ENCODE results near the gene SPTBN5. TPM values are rescaled to one million over a fixed set of nuclear protein-coding genes. Genes with fewer than 3 reads are reported as not detected.
A peak's percentile ranks its signal among the peaks of the same experiment; 100 is the strongest.

Gene SPTBN5
- total RNA-seq, 4 donors from 2014 or later = 0.27 to 4.1 (median 1.8) TPM; not detected in 1

GRCh38 chr15:41933771-41934170 is 39.9 kb upstream of the SPTBN5 start:
- Histone ChIP-seq H3K4me3 (no peak overlapping the region), H3K27ac (peak overlapping the region; percentile 49 to 79 (median 62)), H3K4me1 (peaks cover 0 to 48% (median 6%) of the 10 kb centered on the region in 4 donors), H3K9me3 (no peaks in the 10 kb centered on the region), H3K36me3 (no peaks in the 10 kb centered on the region), H3K27me3 (no peaks in the 10 kb centered on the region)
- TF ChIP-seq POLR2A (IDR thresholded peaks at IDR 0.05) (no peak), CTCF (IDR thresholded peaks at IDR 0.05) (no peak)
- peak in 1 of 3 donors; percentile 70 for DNase-seq

DNA sequence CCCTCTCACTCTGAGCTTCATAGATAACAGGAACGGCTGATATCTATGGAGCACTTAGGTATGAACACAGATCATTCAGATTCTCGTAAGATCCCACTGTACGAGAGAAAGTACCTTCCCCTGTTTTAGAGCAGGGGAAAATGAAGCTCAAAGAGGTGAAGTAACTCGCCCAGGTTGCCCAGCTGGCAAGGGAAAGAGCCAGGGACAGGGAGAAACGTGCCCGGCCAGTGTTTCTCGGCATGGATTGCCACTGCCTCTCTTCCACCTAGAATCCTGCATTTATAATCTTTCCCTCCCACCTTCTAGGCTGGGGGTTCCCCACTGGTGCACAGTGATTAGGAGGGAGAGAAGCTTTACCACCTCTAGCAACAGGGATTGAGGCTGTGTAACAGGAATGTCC is 39.5 kb upstream of the SPTBN5 start:
- no peak for DNase-seq
- H3K9me3 ChIP-seq = no peaks in the 10 kb centered on the region
- peaks cover 0 to 52% (median 8%) of the 10 kb centered on the region in 4 donors for H3K4me1 ChIP-seq
- H3K4me3 ChIP-seq = no peak overlapping the region
- no peak for TF ChIP-seq POLR2A (IDR thresholded peaks at IDR 0.05)
- no peak for TF ChIP-seq CTCF (IDR thresholded peaks at IDR 0.05)
- no peaks in the 10 kb centered on the region for H3K27me3 ChIP-seq
- no peaks in the 10 kb centered on the region for H3K36me3 ChIP-seq
- H3K27ac ChIP-seq = peak overlapping the region in 2 of 4 donors; percentile 50 to 79

DNA sequence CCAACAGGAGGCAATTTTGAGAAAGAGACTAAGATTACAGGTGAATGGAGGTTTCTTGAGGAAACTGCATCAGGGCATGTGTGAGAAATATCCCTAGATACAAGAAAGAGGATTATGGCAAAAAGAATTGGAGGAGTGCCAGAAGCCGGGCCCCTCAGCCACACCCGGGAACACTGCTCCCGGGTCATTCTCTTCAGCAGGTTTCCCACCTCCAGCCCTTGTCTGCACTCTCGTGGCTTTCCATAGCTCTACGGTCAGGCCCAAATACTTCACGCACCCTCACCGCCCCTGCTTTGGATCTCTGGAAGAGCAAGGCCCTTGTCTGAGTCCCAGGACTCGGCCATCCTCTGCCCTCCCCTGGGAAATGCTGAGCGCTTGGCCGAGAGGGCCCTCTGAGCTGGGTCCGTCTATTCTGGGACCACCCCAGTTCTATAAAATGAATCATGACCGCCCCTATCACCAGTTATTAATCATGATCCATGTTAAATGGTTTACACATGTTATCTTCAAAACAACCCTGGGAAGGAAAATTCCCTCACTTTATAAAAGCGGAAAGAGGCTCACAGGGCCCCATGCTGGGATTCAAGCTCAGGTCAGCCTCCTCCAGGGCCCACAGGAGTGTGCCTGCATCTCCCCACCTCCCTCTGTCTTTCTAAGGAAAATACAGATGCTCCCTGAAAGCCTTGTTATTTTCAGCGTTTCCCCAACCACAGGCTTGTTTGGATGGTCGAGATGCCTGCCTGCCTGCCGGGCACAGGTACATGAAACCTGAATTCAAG is 38.8 kb upstream of the SPTBN5 start:
- Histone ChIP-seq H3K4me1 (peaks cover 0 to 59% (median 10%) of the 10 kb centered on the region in 4 donors), H3K27me3 (no peaks in the 10 kb centered on the region), H3K9me3 (no peaks in the 10 kb centered on the region), H3K36me3 (no peaks in the 10 kb centered on the region), H3K4me3 (no peak overlapping the region), H3K27ac (peak overlapping the region in 1 of 4 donors; percentile 50)
- TF ChIP-seq POLR2A (IDR thresholded peaks at IDR 0.05) (no peak), CTCF (IDR thresholded peaks at IDR 0.05) (no peak)
- DNase-seq = no peak

GRCh38 chr15:41932101-41932500 is 38.2 kb upstream of the SPTBN5 start:
- H3K4me1 ChIP-seq = peaks cover 0 to 65% (median 10%) of the 10 kb centered on the region in 4 donors
- H3K27ac ChIP-seq = no peak overlapping the region

GRCh38 chr15:41930867-41931222 is 37.0 kb upstream of the SPTBN5 start:
- Histone ChIP-seq H3K27me3 (no peaks in the 10 kb centered on the region), H3K4me3 (no peak overlapping the region), H3K9me3 (no peaks in the 10 kb centered on the region), H3K4me1 (peaks cover 4 to 77% (median 15%) of the 10 kb centered on the region in 4 donors), H3K36me3 (no peaks in the 10 kb centered on the region), H3K27ac (peak overlapping the region in 3 of 4 donors; percentile 34 to 57 (median 45))
- no peak for DNase-seq
- TF ChIP-seq CTCF (IDR thresholded peaks at IDR 0.05) (no peak), POLR2A (IDR thresholded peaks at IDR 0.05) (no peak)

More at GRCh38 chr15:41932101-41932500, 38.2 kb upstream of the SPTBN5 start:
- no peak for DNase-seq
- TF ChIP-seq POLR2A (IDR thresholded peaks at IDR 0.05) = no peak
- TF ChIP-seq CTCF (IDR thresholded peaks at IDR 0.05) = no peak
- H3K4me3 ChIP-seq = no peak overlapping the region
- H3K9me3 ChIP-seq = no peaks in the 10 kb centered on the region
- H3K27me3 ChIP-seq = no peaks in the 10 kb centered on the region
- no peaks in the 10 kb centered on the region for H3K36me3 ChIP-seq

Data from Peyer's patch (tissue), 4 donors.